ENCODE data around the gene MARCHF6.

Gene MARCHF6

DNA sequence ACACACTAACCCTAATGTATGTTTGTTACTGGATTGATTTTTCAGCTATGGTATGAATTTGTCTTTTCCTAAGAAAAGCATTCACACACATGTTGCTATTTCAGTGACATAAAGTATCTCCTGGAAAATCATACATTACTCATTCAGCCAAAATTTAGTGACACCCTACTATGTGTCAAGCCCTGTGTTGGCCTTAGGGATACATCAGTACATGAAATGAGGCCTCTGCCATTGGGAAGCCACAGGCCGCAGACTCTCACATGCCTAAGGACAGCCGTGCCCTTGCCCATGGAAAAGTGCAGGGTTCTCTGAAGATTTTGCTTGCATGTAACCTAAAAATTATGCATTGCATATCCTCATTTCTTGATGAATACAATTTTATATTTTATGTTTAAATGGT, 5.2 kb upstream of the MARCHF6 start (continued):
- TF ChIP-seq, protein P1, sequence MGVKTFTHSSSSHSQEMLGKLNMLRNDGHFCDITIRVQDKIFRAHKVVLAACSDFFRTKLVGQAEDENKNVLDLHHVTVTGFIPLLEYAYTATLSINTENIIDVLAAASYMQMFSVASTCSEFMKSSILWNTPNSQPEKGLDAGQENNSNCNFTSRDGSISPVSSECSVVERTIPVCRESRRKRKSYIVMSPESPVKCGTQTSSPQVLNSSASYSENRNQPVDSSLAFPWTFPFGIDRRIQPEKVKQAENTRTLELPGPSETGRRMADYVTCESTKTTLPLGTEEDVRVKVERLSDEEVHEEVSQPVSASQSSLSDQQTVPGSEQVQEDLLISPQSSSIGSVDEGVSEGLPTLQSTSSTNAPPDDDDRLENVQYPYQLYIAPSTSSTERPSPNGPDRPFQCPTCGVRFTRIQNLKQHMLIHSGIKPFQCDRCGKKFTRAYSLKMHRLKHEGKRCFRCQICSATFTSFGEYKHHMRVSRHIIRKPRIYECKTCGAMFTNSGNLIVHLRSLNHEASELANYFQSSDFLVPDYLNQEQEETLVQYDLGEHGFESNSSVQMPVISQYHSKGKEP (tag by site-specific recombination; IDR thresholded peaks at IDR 0.05) = no peak
- no peak for TF ChIP-seq EGR2 (tag by site-specific recombination; IDR thresholded peaks at IDR 0.05; ENCODE audit: low read depth)
- no peak for TF ChIP-seq ZFP41 (tag by site-specific recombination; IDR thresholded peaks at IDR 0.05; ENCODE audit: borderline replicate concordance)

DNA sequence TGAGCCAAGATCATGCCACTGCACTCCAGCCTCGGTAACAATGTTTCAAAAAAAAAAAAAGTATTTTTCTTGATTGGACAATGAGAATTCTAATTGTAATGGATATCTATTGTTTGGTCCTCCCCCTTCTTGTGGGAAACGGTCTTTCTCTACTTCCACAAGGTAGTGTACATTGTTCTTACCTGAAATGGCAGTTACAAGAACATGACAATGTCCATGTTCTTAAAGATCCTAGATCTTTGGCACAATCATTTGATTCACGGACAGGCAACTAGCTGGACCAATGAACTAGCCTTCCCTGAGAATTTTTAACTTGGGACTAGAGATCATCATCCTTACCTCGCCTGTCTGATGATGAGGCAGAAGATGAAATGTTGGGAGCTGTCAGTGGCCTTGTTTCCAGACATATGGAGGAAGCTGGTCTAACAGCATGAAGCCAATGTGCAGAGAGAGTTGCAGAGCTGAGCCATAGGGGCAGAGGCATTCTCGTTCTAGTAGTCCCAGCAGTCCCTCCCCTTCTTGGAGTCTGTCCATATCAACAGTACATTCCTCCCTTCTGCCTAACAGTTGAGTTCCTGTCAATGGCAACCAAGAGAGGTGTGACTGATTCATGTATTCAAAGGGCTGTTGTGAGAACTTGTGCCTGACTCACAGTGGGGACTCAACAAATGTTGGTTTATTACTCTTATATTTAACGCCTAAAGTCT, 2.1 kb upstream of the MARCHF6 start:
- TF ChIP-seq ZIC2 (tag by site-specific recombination; IDR thresholded peaks at IDR 0.05) (peak; percentile 45), ZNF169 (tag by site-specific recombination; IDR thresholded peaks at IDR 0.05) (no peak), ZNF292 (tag by site-specific recombination; IDR thresholded peaks at IDR 0.05; ENCODE audit: borderline replicate concordance, low read depth) (no peak), ZNF701 (tag by site-specific recombination; IDR thresholded peaks at IDR 0.05) (no peak)
- TF ChIP-seq, protein P2, sequence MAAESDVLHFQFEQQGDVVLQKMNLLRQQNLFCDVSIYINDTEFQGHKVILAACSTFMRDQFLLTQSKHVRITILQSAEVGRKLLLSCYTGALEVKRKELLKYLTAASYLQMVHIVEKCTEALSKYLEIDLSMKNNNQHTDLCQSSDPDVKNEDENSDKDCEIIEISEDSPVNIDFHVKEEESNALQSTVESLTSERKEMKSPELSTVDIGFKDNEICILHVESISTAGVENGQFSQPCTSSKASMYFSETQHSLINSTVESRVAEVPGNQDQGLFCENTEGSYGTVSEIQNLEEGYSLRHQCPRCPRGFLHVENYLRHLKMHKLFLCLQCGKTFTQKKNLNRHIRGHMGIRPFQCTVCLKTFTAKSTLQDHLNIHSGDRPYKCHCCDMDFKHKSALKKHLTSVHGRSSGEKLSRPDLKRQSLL (tag by site-specific recombination; IDR thresholded peaks at IDR 0.05) = no peak
- Histone ChIP-seq H3K4me1 (ENCODE audit: control insufficient read depth, insufficient read depth, low read length) (peaks cover 3% of the 10 kb centered on the region; the same call in 1 of the 2 replicates), H3K4me3 (ENCODE audit: low read depth, low read length) (no peak overlapping the region), H3K9me3 (ENCODE audit: control insufficient read depth, insufficient read depth, low read depth, low read length) (no peaks in the 10 kb centered on the region), H3K27ac (ENCODE audit: extremely low read depth, low read depth, low read length) (no peak overlapping the region), H3K36me3 (ENCODE audit: control insufficient read depth in 2 of 2, insufficient read depth in 1 of 2, low read length in 2 of 2) (no peaks in the 10 kb centered on the region)
- POLR2A ChIA-PET = interaction anchor here (2.6 kb wide), 1 partner anchor 101 kb away, joined by 25 read pairs; the partner anchor contains the start of genes ATPSCKMT and CCT5
- CTCF ChIA-PET = interaction anchor here (0.7 kb wide), 1 partner anchor 23 kb away, joined by 3 read pairs; no protein-coding TSS in a partner anchor

DNA sequence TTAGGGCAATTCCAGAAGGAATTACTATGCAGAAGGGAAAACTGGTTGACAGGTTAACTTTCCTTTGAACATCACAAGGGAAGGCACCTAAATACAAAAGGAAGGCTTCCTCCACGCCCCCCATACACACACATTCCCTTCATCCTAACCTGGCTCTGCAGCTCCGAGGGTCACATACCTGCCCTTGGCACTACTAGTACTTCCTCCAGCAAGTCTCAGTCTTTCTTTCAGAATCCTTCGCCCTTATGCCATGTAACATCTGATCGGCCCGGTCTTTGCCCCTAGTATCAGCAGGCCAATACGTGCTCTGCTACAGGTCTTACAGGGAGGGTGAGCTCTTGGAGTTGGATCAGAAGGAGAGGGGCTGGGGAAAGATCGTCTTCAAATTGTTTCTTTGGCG, 1.6 kb upstream of the MARCHF6 start:
- Histone ChIP-seq H3K9me3 (ENCODE audit: control insufficient read depth, insufficient read depth, low read depth, low read length) (no peaks in the 10 kb centered on the region), H3K4me1 (ENCODE audit: control insufficient read depth, insufficient read depth, low read length) (peaks cover 6% of the 10 kb centered on the region), H3K4me3 (ENCODE audit: low read depth, low read length) (no peak overlapping the region), H3K36me3 (ENCODE audit: control insufficient read depth in 2 of 2, insufficient read depth in 1 of 2, low read length in 2 of 2) (no peaks in the 10 kb centered on the region), H3K27ac (ENCODE audit: extremely low read depth, low read depth, low read length) (no peak overlapping the region)
- TF ChIP-seq ZBTB21 (tag by site-specific recombination; IDR thresholded peaks at IDR 0.05) = no peak
- TF ChIP-seq PRDM1 (tag by site-specific recombination; IDR thresholded peaks at IDR 0.05) = no peak
- TF ChIP-seq HOXC10 (CRISPR knock-in tag; IDR thresholded peaks at IDR 0.05) = no peak
- 0 out of 2 replicates have a peak, but pooled peaks have one; percentile 15 for TF ChIP-seq KLF9 (tag by site-specific recombination; IDR thresholded peaks at IDR 0.05; ENCODE audit: low read depth)
- POLR2A ChIA-PET = interaction anchor here (2.3 to 2.6 kb wide), 2 partner anchors 15 to 102 kb away, joined by 23 to 25 read pairs; partner anchors contain the start of genes ATPSCKMT and CCT5
- CTCF ChIA-PET = no interaction called here

DNA sequence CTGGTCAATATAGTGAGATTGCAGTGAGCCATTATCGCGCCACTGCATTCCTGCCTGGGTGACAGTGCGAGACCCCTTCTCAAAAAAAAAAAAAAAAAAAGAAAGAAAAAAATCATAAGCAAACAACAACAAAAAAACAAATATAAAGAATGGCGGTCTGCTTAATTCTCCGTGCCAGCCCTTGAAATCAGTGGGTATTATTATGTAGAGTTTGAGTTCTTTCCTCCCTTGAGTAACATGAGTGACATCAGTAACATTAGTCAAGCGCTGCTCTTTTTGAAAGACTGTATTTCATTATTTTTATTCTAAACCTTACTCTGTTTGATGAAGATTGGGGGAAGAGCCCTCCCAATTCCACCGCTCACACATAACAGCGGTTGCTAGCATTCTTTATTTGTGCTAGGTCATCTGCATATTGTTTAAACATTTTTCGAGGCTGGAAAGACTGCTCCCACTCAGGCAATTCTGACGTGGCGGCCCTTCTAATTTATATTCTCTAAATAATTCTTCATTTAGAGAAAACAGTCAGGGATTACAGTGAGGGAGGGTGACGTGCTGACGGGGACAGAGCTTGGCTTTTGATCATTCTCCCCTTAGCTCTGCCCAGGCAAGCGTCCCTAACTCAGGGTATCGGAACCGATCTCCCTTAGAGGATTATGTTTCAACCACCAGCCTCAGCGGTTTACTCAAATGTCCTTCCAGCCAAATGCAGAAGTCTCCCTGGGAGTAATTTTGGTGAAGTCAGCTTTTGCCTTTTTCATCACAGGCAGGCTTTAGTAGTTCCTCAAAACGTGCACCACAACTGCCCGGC, 860 bp upstream of the MARCHF6 start:
- CTCF ChIA-PET = interaction anchor here (1.0 kb wide), 1 partner anchor 12 kb away, joined by 3 read pairs; no protein-coding TSS in a partner anchor
- peaks cover 13% of the 10 kb centered on the region for H3K4me1 ChIP-seq (ENCODE audit: control insufficient read depth, insufficient read depth, low read length)
- POLR2A ChIA-PET = interaction anchor here (0.8 to 2.6 kb wide), 36 partner anchors 9 to 408 kb away, joined by 3 to 25 read pairs (median 5); partner anchors contain the start of genes ATPSCKMT, CCT5 and DAP
- peak overlapping the region; percentile 99 for H3K27ac ChIP-seq (ENCODE audit: extremely low read depth, low read depth, low read length)
- peak overlapping the region; percentile 94 for H3K4me3 ChIP-seq (ENCODE audit: low read depth, low read length)
- no peaks in the 10 kb centered on the region for H3K36me3 ChIP-seq (ENCODE audit: control insufficient read depth in 2 of 2, insufficient read depth in 1 of 2, low read length in 2 of 2)
- TF ChIP-seq ZNF341 (tag by site-specific recombination; IDR thresholded peaks at IDR 0.05; ENCODE audit: low read depth) (peak; percentile 86), ZNF585B (tag by site-specific recombination; IDR thresholded peaks at IDR 0.05) (no peak), ZBTB48 (tag by site-specific recombination; IDR thresholded peaks at IDR 0.05) (peak; percentile 98), GLIS1 (tag by site-specific recombination; IDR thresholded peaks at IDR 0.05) (peak; percentile 84)
- TF ChIP-seq, protein P3, sequence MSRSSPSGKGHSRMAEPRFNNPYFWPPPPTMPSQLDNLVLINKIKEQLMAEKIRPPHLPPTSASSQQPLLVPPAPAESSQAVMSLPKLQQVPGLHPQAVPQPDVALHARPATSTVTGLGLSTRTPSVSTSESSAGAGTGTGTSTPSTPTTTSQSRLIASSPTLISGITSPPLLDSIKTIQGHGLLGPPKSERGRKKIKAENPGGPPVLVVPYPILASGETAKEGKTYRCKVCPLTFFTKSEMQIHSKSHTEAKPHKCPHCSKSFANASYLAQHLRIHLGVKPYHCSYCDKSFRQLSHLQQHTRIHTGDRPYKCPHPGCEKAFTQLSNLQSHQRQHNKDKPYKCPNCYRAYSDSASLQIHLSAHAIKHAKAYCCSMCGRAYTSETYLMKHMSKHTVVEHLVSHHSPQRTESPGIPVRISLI (tag by site-specific recombination; IDR thresholded peaks at IDR 0.05) = peak; percentile 72
- TF ChIP-seq, protein P4, sequence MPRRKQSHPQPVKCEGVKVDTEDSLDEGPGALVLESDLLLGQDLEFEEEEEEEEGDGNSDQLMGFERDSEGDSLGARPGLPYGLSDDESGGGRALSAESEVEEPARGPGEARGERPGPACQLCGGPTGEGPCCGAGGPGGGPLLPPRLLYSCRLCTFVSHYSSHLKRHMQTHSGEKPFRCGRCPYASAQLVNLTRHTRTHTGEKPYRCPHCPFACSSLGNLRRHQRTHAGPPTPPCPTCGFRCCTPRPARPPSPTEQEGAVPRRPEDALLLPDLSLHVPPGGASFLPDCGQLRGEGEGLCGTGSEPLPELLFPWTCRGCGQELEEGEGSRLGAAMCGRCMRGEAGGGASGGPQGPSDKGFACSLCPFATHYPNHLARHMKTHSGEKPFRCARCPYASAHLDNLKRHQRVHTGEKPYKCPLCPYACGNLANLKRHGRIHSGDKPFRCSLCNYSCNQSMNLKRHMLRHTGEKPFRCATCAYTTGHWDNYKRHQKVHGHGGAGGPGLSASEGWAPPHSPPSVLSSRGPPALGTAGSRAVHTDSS (tag by site-specific recombination; IDR thresholded peaks at IDR 0.05) = 0 out of 2 replicates have a peak, but pooled peaks have one; percentile 7
- no peaks in the 10 kb centered on the region for H3K9me3 ChIP-seq (ENCODE audit: control insufficient read depth, insufficient read depth, low read depth, low read length)

All from HEK293 (cell line).